Measurements from ENCODE around the gene LTA4H. TPM values are rescaled to one million over a fixed set of nuclear protein-coding genes. Genes with fewer than 3 reads are reported as not detected.
A peak's percentile ranks its signal among the peaks of the same experiment; 100 is the strongest.

The LTA4H gene
- total RNA-seq, 3 donors from 2014 or later (not counting 1 experiment from before 2014, with no cell fraction given): 43.1 to 51.9 (median 48.3) TPM

DNA sequence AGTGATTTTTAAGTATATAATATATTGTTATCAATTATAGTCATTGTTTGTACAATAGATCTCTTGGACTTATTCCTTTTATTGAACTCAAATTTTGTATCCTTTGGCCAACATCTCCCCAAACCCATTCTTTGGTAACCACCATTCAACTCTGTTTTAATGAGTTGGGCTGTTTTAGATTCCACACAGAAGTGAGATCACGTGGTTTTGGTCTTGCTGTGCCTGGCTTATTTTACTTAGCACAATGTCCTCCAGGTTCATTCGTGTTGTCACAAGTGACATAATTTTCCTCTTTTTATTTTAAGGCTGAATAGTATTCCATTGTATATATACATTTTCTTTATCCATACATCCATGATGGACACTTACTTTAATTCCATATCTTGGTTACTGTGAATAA lies 40.2 kb upstream of the LTA4H start:
- no peak overlapping the region for H3K27ac ChIP-seq (ENCODE audit: low read length)
- H3K4me3 ChIP-seq (ENCODE audit: low read length): no peak overlapping the region
- no peak for ATAC-seq
- Mint-ChIP-seq H3K27ac (no peak overlapping the region), H3K27me3 (ENCODE audit: low read depth in 2 of 2) (peaks cover 10 to 11% of the 10 kb centered on the region in 2 donors), H3K36me3 (no peaks in the 10 kb centered on the region), H3K4me3 (no peak overlapping the region), H3K9me3 (no peaks in the 10 kb centered on the region), H3K4me1 (peaks cover 0 to 7% of the 10 kb centered on the region in 2 donors)
- no peak for DNase-seq
- no peaks in the 10 kb centered on the region for H3K9me3 ChIP-seq (ENCODE audit: control insufficient read depth, insufficient read depth, low read length)
- H3K36me3 ChIP-seq (ENCODE audit: control insufficient read depth, insufficient read depth, low read length): no peaks in the 10 kb centered on the region
- TF ChIP-seq CTCF (IDR thresholded peaks at IDR 0.05): no peak
- WGBS (ENCODE audit: insufficient coverage): 33% methylated on average over 1 of the region's 2 CpGs
- H3K27me3 ChIP-seq (ENCODE audit: control insufficient read depth, insufficient read depth, low read length): no peaks in the 10 kb centered on the region
- H3K4me1 ChIP-seq (ENCODE audit: control insufficient read depth, insufficient read depth, low read length): no peaks in the 10 kb centered on the region
- intact Hi-C loops (cut with micrococcal nuclease): no loop called here

DNA sequence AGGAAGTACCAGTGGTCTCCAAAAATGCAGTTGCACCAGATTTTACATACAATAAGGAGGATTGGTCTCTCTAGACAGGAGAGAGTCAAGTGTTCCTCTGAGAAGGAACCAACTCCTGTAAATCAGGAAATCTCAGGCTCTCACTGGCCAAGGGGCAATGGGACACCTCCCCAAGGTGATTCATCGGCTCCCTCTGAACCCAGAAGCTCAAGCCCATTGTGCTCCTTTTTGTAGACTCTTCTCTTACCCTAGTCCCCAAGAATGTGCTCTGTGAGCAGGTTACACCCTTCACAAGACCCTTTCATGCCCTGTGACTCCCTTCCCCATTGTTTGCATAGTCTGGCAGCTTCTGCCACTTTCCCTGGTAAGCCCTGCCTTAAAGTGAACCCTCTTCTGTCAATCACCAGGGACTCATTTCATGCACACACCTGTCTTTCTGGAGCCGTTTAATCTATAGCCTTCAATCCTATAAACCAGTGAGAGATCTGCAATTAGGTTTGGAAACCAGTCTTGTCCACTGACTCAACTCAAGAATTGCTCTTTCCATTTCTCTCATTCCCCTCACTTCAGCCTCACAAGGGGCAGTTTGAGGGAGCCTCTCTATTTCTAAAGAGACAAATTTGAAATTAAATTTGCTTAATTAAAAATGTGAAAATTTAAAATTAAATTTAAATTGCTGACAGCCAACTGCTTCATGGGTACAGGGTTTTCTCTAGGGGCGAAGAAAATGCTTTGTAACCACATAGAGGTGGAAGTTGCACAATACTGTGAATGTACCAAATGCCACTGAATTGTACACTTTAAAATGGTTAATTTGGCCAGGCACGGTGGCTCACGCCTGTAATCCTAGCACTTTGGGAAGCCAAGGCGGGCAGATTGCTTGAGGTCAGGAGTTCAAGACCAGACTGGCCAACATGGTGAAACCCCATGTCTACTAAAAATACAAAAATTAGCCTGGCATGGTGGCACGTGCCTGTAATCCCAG lies 38.3 kb upstream of the LTA4H start:
- H3K27ac Mint-ChIP-seq: no peak overlapping the region
- no peaks in the 10 kb centered on the region for H3K4me1 ChIP-seq (ENCODE audit: control insufficient read depth, insufficient read depth, low read length)
- ATAC-seq (no peak), DNase-seq (no peak)
- no peaks in the 10 kb centered on the region for H3K36me3 Mint-ChIP-seq
- intact Hi-C loops (cut with micrococcal nuclease): no loop called here
- no peak overlapping the region for H3K4me3 Mint-ChIP-seq
- no peak overlapping the region for H3K27ac ChIP-seq (ENCODE audit: low read length)
- no peaks in the 10 kb centered on the region for H3K36me3 ChIP-seq (ENCODE audit: control insufficient read depth, insufficient read depth, low read length)
- no peaks in the 10 kb centered on the region for H3K9me3 Mint-ChIP-seq
- peaks cover 0 to 7% of the 10 kb centered on the region in 2 donors for H3K4me1 Mint-ChIP-seq
- H3K9me3 ChIP-seq (ENCODE audit: control insufficient read depth, insufficient read depth, low read length): no peaks in the 10 kb centered on the region
- no peak for TF ChIP-seq CTCF (IDR thresholded peaks at IDR 0.05)
- no peaks in the 10 kb centered on the region for H3K27me3 ChIP-seq (ENCODE audit: control insufficient read depth, insufficient read depth, low read length)
- peaks cover 6 to 11% of the 10 kb centered on the region in 2 donors for H3K27me3 Mint-ChIP-seq (ENCODE audit: low read depth in 2 of 2)
- WGBS (ENCODE audit: insufficient coverage): 52% methylated on average over 7 of the region's 7 CpGs
- no peak overlapping the region for H3K4me3 ChIP-seq (ENCODE audit: low read length)

- ATAC-seq: no peak
- H3K4me3 Mint-ChIP-seq: no peak overlapping the region
- no peaks in the 10 kb centered on the region for H3K4me1 ChIP-seq (ENCODE audit: control insufficient read depth, insufficient read depth, low read length)
- H3K36me3 ChIP-seq (ENCODE audit: control insufficient read depth, insufficient read depth, low read length): no peaks in the 10 kb centered on the region
- H3K27me3 Mint-ChIP-seq (ENCODE audit: low read depth in 2 of 2): peaks cover 4 to 11% of the 10 kb centered on the region in 2 donors
- H3K4me3 ChIP-seq (ENCODE audit: low read length): no peak overlapping the region
- H3K9me3 Mint-ChIP-seq: no peaks in the 10 kb centered on the region
- H3K27me3 ChIP-seq (ENCODE audit: control insufficient read depth, insufficient read depth, low read length): no peaks in the 10 kb centered on the region
- H3K9me3 ChIP-seq (ENCODE audit: control insufficient read depth, insufficient read depth, low read length): no peaks in the 10 kb centered on the region
- H3K27ac Mint-ChIP-seq: no peak overlapping the region
- no peak overlapping the region for H3K27ac ChIP-seq (ENCODE audit: low read length)
- peaks cover 0 to 3% of the 10 kb centered on the region in 2 donors for H3K4me1 Mint-ChIP-seq
- no peaks in the 10 kb centered on the region for H3K36me3 Mint-ChIP-seq
- no peak for TF ChIP-seq CTCF (IDR thresholded peaks at IDR 0.05)
- DNase-seq: peak in 1 of 2 donors; percentile 47
- WGBS (ENCODE audit: insufficient coverage): 74% methylated on average over 7 of the region's 7 CpGs
- intact Hi-C loops (cut with micrococcal nuclease): no loop called here
These were observed 35.4 kb upstream of the LTA4H start for GRCh38 chr12:96070670-96071279.
